Activated CD4-positive, alpha-beta T cell treated with anti-CD3 and anti-CD28 coated beads for 24 hours (primary cell): ENCODE data around the gene BCR.
"Not testable (repeated sequence)": the region's sequence is repeated elsewhere in the genome, so short reads cannot be mapped to it uniquely, and the experiment has no call there.

Experiments
- DNase-seq, 2 donors: peaks; one replicate each; pipeline ENCODE4 v3.0.0-alpha.2; 2020; ENCODE audit warnings: low read depth in 2 of 2

Gene BCR

GRCh38 chr22:23365524-23365923 lies 185.2 kb downstream of the BCR start:
- DNase-seq, result no peak

- no peak for DNase-seq
Observed at GRCh38 chr22:23365961-23366360, 185.7 kb downstream of the BCR start.

DNA sequence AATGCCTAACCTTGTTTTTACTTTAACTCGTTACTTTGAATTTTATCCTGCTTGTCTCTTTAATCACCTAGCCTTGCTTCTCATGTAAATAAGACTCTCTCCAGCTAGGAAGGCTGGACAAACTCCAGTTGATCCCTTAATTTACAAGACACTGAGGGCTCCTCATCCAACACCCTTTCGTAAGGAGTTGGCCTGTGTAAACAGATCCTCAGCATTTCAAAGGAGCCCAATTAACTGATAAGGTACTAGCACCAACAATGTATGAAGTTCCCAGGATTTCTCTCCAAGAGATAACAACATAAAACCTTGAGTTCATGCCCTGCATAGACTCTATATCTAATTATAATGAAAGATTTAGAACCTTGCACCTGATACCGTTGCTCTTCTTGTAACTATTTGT lies 186.9 kb downstream of the BCR start:
- not testable (repeated sequence) for DNase-seq
